Measurements from ENCODE around the gene TNXB.
"Not testable (repeated sequence)": the region's sequence is repeated elsewhere in the genome, so short reads cannot be mapped to it uniquely, and the experiment has no call there.

Gene TNXB

GRCh38 chr6:32005991-32006529, 103.1 kb downstream of the TNXB start:
- H3K79me2 ChIP-seq (ENCODE audit: insufficient read depth, low read length); H4K20me1 ChIP-seq (ENCODE audit: insufficient read depth, low read length, poor library complexity, severe bottlenecking); H3K4me2 ChIP-seq (ENCODE audit: low read depth, low read length, poor library complexity, severe bottlenecking); H3K36me3 ChIP-seq (ENCODE audit: insufficient read depth, low read length); H3K4me3 ChIP-seq (ENCODE audit: low read length, poor library complexity, severe bottlenecking); H3F3A ChIP-seq (ENCODE audit: low read depth); H3K9me2 ChIP-seq (replicated peaks; ENCODE audit: low read depth, low read length); H3K27me3 ChIP-seq (ENCODE audit: insufficient read depth, low read length, poor library complexity, severe bottlenecking); H3K9ac ChIP-seq (ENCODE audit: low read depth, low read length, poor library complexity, severe bottlenecking); H3K4me1 ChIP-seq (ENCODE audit: insufficient read depth, low read length, poor library complexity, severe bottlenecking); H3K9me3 ChIP-seq (ENCODE audit: insufficient read depth, low read depth, low read length); H2AFZ ChIP-seq (ENCODE audit: low read length): not testable (repeated sequence)

DNA sequence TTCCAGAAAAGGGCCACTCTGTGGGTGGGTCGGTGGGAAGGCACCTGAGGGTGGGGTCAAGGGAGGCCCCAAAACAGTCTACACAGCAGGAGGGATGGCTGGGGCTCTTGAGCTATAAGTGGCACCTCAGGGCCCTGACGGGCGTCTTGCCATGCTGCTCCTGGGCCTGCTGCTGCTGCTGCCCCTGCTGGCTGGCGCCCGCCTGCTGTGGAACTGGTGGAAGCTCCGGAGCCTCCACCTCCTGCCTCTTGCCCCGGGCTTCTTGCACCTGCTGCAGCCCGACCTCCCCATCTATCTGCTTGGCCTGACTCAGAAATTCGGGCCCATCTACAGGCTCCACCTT, 103.6 kb downstream of the TNXB start:
- H3K27me3 ChIP-seq (ENCODE audit: insufficient read depth, low read length, poor library complexity, severe bottlenecking); H3K4me3 ChIP-seq (ENCODE audit: low read length, poor library complexity, severe bottlenecking); H3K79me2 ChIP-seq (ENCODE audit: insufficient read depth, low read length); H3K36me3 ChIP-seq (ENCODE audit: insufficient read depth, low read length); H3F3A ChIP-seq (ENCODE audit: low read depth); H2AFZ ChIP-seq (ENCODE audit: low read length); H3K9me3 ChIP-seq (ENCODE audit: insufficient read depth, low read depth, low read length); H3K4me1 ChIP-seq (ENCODE audit: insufficient read depth, low read length, poor library complexity, severe bottlenecking); H3K4me2 ChIP-seq (ENCODE audit: low read depth, low read length, poor library complexity, severe bottlenecking); H3K9me2 ChIP-seq (replicated peaks; ENCODE audit: low read depth, low read length); H3K9ac ChIP-seq (ENCODE audit: low read depth, low read length, poor library complexity, severe bottlenecking); H4K20me1 ChIP-seq (ENCODE audit: insufficient read depth, low read length, poor library complexity, severe bottlenecking): not testable (repeated sequence)

DNA sequence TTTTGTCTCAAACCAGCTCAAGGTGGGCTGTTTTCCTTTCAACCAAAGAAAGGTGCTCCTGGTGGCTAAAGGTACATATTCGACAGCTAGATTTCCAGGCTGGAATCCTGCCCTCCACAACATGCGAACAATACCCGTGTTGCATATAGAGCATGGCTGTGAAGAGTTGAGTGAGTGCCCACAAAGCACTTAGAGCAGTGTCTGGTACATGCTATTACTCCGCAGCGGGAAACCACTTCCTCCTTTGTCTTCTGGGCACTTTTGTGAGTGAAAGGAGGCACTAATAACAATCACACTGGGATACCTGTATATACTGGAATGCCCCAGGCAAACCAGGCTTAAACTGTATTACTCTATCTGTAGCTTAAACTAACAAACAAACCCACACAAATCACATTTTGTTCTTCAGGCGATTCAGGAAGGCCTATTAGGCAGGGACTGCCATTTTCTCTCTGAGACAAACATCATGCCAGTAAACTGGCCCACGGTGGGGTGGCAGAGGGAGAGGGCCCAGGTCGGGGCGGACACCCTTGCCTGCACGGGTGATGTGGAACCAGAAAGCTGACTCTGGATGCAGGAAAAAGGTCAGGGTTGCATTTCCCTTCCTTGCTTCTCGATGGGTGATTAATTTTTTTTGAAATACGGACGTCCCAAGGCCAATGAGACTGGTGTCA, 104.1 kb downstream of the TNXB start:
- not testable (repeated sequence) for H3K9ac ChIP-seq (ENCODE audit: low read depth, low read length, poor library complexity, severe bottlenecking)

GRCh38 chr6:32004393-32004792, 104.7 kb downstream of the TNXB start:
- not testable (repeated sequence) for H3K27me3 ChIP-seq (ENCODE audit: insufficient read depth, low read length, poor library complexity, severe bottlenecking); H4K20me1 ChIP-seq (ENCODE audit: insufficient read depth, low read length, poor library complexity, severe bottlenecking); H2AFZ ChIP-seq (ENCODE audit: low read length); H3K9ac ChIP-seq (ENCODE audit: low read depth, low read length, poor library complexity, severe bottlenecking); H3K4me3 ChIP-seq (ENCODE audit: low read length, poor library complexity, severe bottlenecking); H3K9me3 ChIP-seq (ENCODE audit: insufficient read depth, low read depth, low read length); H3F3A ChIP-seq (ENCODE audit: low read depth); H3K9me2 ChIP-seq (replicated peaks; ENCODE audit: low read depth, low read length); H3K4me1 ChIP-seq (ENCODE audit: insufficient read depth, low read length, poor library complexity, severe bottlenecking); H3K36me3 ChIP-seq (ENCODE audit: insufficient read depth, low read length); H3K79me2 ChIP-seq (ENCODE audit: insufficient read depth, low read length); H3K4me2 ChIP-seq (ENCODE audit: low read depth, low read length, poor library complexity, severe bottlenecking)

More for the DNA sequence above, 104.1 kb downstream of the TNXB start:
- H3K27me3 ChIP-seq (ENCODE audit: insufficient read depth, low read length, poor library complexity, severe bottlenecking); H3F3A ChIP-seq (ENCODE audit: low read depth); H3K79me2 ChIP-seq (ENCODE audit: insufficient read depth, low read length); H3K36me3 ChIP-seq (ENCODE audit: insufficient read depth, low read length); H4K20me1 ChIP-seq (ENCODE audit: insufficient read depth, low read length, poor library complexity, severe bottlenecking); H3K9me2 ChIP-seq (replicated peaks; ENCODE audit: low read depth, low read length); H3K9me3 ChIP-seq (ENCODE audit: insufficient read depth, low read depth, low read length); H2AFZ ChIP-seq (ENCODE audit: low read length); H3K4me2 ChIP-seq (ENCODE audit: low read depth, low read length, poor library complexity, severe bottlenecking); H3K4me3 ChIP-seq (ENCODE audit: low read length, poor library complexity, severe bottlenecking); H3K4me1 ChIP-seq (ENCODE audit: insufficient read depth, low read length, poor library complexity, severe bottlenecking): not testable (repeated sequence)

DNA sequence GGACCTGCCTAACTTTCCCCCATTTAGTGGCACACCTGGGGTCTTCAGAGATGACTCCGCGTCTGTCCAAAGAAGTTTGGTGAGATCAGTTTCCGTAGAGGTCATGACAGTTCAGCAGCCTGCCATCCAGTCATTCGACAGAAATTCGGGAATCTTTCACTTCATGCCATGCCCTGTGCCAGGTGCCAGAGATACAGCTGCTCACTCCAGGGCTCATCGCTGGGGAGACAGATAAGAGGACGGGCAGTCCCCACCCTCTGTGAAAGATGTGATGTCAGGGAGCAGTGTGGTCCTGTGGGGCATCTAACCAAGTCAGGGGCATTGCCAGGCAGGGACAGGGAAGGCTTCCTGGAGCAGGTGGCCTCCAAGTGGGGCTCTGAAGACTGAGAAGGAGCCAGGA, 105.8 kb downstream of the TNXB start:
- H3K9ac ChIP-seq (ENCODE audit: low read depth, low read length, poor library complexity, severe bottlenecking); H2AFZ ChIP-seq (ENCODE audit: low read length); H3K27me3 ChIP-seq (ENCODE audit: insufficient read depth, low read length, poor library complexity, severe bottlenecking); H3K9me3 ChIP-seq (ENCODE audit: insufficient read depth, low read depth, low read length); H3K36me3 ChIP-seq (ENCODE audit: insufficient read depth, low read length); H3K4me2 ChIP-seq (ENCODE audit: low read depth, low read length, poor library complexity, severe bottlenecking); H3F3A ChIP-seq (ENCODE audit: low read depth); H4K20me1 ChIP-seq (ENCODE audit: insufficient read depth, low read length, poor library complexity, severe bottlenecking); H3K4me3 ChIP-seq (ENCODE audit: low read length, poor library complexity, severe bottlenecking); H3K79me2 ChIP-seq (ENCODE audit: insufficient read depth, low read length); H3K4me1 ChIP-seq (ENCODE audit: insufficient read depth, low read length, poor library complexity, severe bottlenecking); H3K9me2 ChIP-seq (replicated peaks; ENCODE audit: low read depth, low read length): not testable (repeated sequence)

DNA sequence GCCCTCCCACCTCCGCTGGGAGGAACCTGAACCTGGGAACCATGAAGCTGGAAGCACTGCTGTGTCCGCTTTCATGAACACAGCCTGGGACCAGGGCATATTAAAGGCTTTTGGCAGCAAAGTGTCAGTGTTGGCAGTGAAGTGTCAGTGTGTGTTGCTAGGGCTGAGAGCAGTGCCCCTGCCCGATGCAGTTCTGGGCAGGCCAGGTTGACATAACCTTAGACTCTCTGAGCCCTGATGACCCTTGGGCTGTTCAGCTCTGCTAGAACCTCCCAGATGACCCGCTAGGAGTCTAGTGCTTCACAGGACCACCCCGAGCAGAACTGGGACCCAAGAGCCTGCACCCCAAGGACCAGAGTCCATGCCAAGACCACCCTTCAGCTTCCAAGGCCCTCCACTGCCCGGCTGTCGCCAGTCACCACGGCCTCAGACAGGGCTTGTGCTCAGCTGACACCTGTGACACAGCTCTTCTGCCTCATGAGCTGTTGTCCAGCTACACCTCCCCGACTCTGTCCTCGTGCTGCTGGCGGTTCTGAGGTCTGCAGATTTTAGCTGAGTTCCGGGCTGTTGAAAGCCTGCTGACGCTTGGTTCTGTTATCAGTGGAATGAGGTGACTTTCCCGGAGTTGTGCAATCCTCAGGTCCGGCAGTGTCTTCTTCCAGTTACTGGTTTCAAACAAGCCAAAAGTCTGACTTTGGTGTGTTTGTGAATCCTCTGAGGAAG, 106.4 kb downstream of the TNXB start:
- not testable (repeated sequence) for H4K20me1 ChIP-seq (ENCODE audit: insufficient read depth, low read length, poor library complexity, severe bottlenecking); H3F3A ChIP-seq (ENCODE audit: low read depth); H3K4me1 ChIP-seq (ENCODE audit: insufficient read depth, low read length, poor library complexity, severe bottlenecking); H3K9me2 ChIP-seq (replicated peaks; ENCODE audit: low read depth, low read length); H3K36me3 ChIP-seq (ENCODE audit: insufficient read depth, low read length); H3K9me3 ChIP-seq (ENCODE audit: insufficient read depth, low read depth, low read length); H3K4me2 ChIP-seq (ENCODE audit: low read depth, low read length, poor library complexity, severe bottlenecking); H3K4me3 ChIP-seq (ENCODE audit: low read length, poor library complexity, severe bottlenecking); H3K27me3 ChIP-seq (ENCODE audit: insufficient read depth, low read length, poor library complexity, severe bottlenecking); H3K79me2 ChIP-seq (ENCODE audit: insufficient read depth, low read length); H3K9ac ChIP-seq (ENCODE audit: low read depth, low read length, poor library complexity, severe bottlenecking); H2AFZ ChIP-seq (ENCODE audit: low read length)

GRCh38 chr6:31996385-31996784, 112.8 kb downstream of the TNXB start:
- H3K4me3 ChIP-seq (ENCODE audit: low read length, poor library complexity, severe bottlenecking); H4K20me1 ChIP-seq (ENCODE audit: insufficient read depth, low read length, poor library complexity, severe bottlenecking); H3K4me1 ChIP-seq (ENCODE audit: insufficient read depth, low read length, poor library complexity, severe bottlenecking); H2AFZ ChIP-seq (ENCODE audit: low read length); H3K9me3 ChIP-seq (ENCODE audit: insufficient read depth, low read depth, low read length); H3K9me2 ChIP-seq (replicated peaks; ENCODE audit: low read depth, low read length); H3F3A ChIP-seq (ENCODE audit: low read depth); H3K79me2 ChIP-seq (ENCODE audit: insufficient read depth, low read length); H3K27me3 ChIP-seq (ENCODE audit: insufficient read depth, low read length, poor library complexity, severe bottlenecking); H3K4me2 ChIP-seq (ENCODE audit: low read depth, low read length, poor library complexity, severe bottlenecking); H3K36me3 ChIP-seq (ENCODE audit: insufficient read depth, low read length); H3K9ac ChIP-seq (ENCODE audit: low read depth, low read length, poor library complexity, severe bottlenecking): not testable (repeated sequence)
